GM15510 (cell line): ENCODE data around the gene THRAP3.

ENCODE experiments used
- POLR2A ChIP-seq: IDR thresholded peaks from 3 replicates; pipeline ENCODE4 v1.6.1; 2011; ENCODE audit warnings: borderline replicate concordance; ENCODE audit not compliant: insufficient read length; ENCODE audit errors: extremely low read depth

Gene THRAP3

GRCh38 chr1:36344395-36344680 is 120.1 kb downstream of the THRAP3 start:
- no peak for TF ChIP-seq POLR2A

GRCh38 chr1:36345353-36345752 is 121.1 kb downstream of the THRAP3 start:
- no peak for TF ChIP-seq POLR2A

GRCh38 chr1:36346741-36347370 is 122.6 kb downstream of the THRAP3 start:
- no peak for TF ChIP-seq POLR2A

- no peak for TF ChIP-seq POLR2A
These were observed 125.0 kb downstream of the THRAP3 start for GRCh38 chr1:36349241-36349671.

- TF ChIP-seq POLR2A, result no peak
These were observed 125.6 kb downstream of the THRAP3 start for GRCh38 chr1:36349839-36350238.

- no peak for TF ChIP-seq POLR2A
These were observed 126.5 kb downstream of the THRAP3 start for GRCh38 chr1:36350659-36351226.

GRCh38 chr1:36351227-36351977 is 127.2 kb downstream of the THRAP3 start:
- no peak for TF ChIP-seq POLR2A

GRCh38 chr1:36352125-36352909 is 128.1 kb downstream of the THRAP3 start:
- no peak for TF ChIP-seq POLR2A

- TF ChIP-seq POLR2A, result no peak
These were observed 129.0 kb downstream of the THRAP3 start for GRCh38 chr1:36352910-36353878.

GRCh38 chr1:36354486-36354885 is 130.2 kb downstream of the THRAP3 start:
- TF ChIP-seq POLR2A, result no peak
